Measurements from ENCODE around the gene CCDC149.

Gene CCDC149

DNA sequence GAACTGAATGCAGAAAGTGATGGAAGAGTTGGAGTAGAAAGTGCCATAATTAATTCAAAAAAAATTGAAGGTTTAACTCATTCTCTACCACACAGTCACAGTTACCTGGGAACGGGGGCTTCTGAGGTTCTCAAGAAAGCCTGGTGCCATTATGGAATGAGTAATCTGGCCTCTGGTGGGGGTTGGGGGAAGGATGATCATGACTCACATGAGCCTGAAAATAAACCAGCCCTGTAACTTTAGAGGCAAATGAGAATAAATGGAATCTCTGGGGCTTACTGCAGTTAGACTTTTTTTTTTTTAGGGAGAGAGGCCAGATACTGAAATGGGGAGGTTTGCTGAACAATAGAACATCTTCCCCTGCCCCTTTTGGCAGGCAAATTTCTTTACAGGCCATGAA, 62.2 kb downstream of the CCDC149 start:
- no peaks in the 10 kb centered on the region for H3K36me3 Mint-ChIP-seq (ENCODE audit: low read depth)
- H3K27me3 Mint-ChIP-seq (ENCODE audit: low read depth) = no peaks in the 10 kb centered on the region

DNA sequence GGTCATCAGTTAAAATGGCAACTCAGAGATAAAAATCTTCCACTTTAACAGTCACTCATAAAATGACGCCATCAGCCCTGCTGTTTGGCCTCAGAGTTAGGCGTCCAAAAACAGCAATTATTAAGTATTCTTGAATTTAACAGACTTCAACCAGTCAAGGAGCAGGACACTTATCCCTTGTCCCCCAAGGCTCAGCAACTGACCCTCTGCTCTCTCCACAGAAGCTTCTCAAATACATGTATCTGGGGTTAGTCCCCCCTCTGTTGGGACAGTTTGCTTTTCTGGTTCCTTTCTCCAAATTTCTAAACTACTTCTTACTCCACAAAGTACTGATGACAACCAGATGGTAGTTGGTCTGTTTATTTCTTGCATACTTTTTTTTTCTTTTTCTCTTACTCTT, 63.1 kb downstream of the CCDC149 start:
- Mint-ChIP-seq H3K36me3 (ENCODE audit: low read depth) (no peaks in the 10 kb centered on the region), H3K4me1 (ENCODE audit: low read depth) (no peaks in the 10 kb centered on the region), H3K4me3 (no peak overlapping the region), H3K27me3 (ENCODE audit: low read depth) (no peaks in the 10 kb centered on the region), H3K27ac (no peak overlapping the region), H3K9me3 (no peaks in the 10 kb centered on the region)

More for the DNA sequence above, 62.2 kb downstream of the CCDC149 start:
- no peaks in the 10 kb centered on the region for H3K9me3 Mint-ChIP-seq
- H3K4me1 Mint-ChIP-seq (ENCODE audit: low read depth) = no peaks in the 10 kb centered on the region
- H3K27ac Mint-ChIP-seq = no peak overlapping the region
- no peak overlapping the region for H3K4me3 Mint-ChIP-seq

DNA sequence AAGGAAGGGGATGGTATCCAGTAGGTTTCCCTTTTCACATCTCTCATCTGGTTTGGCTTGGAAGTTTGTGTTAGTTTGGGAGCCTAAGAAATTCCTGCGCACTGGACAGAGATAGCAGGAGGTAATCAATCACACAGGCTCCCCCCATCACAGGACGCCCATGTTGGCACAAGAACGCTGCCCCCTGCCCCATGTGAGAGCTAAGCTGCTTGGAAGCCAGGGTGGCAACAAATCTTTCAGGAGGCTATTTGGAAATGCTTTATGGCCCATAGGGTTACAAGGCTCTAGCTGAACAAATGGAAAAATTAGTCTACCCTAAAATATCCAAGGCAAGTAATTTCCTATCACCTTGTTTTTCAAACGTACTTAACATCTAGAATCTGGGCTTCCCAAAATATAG, 63.5 kb downstream of the CCDC149 start:
- Mint-ChIP-seq H3K4me1 (ENCODE audit: low read depth) (no peaks in the 10 kb centered on the region), H3K27ac (no peak overlapping the region), H3K36me3 (ENCODE audit: low read depth) (no peaks in the 10 kb centered on the region), H3K4me3 (no peak overlapping the region), H3K9me3 (no peaks in the 10 kb centered on the region), H3K27me3 (ENCODE audit: low read depth) (no peaks in the 10 kb centered on the region)

DNA sequence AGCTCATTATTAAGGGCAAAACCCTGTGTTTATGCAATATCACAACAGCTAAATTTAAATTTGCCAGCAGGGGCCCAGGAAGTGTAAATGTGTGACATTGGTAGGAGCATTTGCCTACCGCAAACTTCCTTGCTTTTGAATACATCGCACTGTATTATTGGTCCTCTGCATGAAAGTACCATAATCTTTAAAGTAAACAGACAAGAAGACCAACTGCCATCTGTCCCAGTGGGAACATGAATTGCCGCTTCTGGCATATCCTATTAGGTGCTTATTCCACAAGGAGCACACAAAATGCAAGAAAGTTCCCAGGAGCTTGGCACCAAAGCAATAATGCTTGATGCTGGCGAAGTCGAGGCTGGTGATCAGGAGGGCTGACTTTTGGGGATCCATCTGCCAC, 66.1 kb downstream of the CCDC149 start:
- H3K27ac Mint-ChIP-seq = no peak overlapping the region
- no peaks in the 10 kb centered on the region for H3K4me1 Mint-ChIP-seq (ENCODE audit: low read depth)
- H3K4me3 Mint-ChIP-seq = no peak overlapping the region
- H3K9me3 Mint-ChIP-seq = no peaks in the 10 kb centered on the region
- no peaks in the 10 kb centered on the region for H3K36me3 Mint-ChIP-seq (ENCODE audit: low read depth)
- no peaks in the 10 kb centered on the region for H3K27me3 Mint-ChIP-seq (ENCODE audit: low read depth)

DNA sequence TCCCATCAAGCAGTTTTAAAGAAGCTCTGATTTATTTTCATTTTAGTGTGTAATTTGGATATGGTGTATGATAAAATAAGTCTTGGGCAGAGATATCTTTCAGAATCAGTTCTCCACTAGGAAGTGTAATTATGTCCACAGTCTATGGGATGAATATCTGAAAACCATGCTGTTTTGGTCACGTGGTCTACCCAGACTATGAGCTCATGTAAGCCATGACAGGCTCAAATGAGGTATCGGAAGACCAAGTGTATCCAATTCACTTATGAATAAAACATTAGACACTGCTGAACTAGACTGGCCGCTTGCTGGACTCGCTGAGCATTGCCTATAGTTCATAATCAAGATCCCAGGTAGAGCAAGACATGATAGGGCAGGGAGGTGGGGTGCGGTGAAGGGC, 66.9 kb downstream of the CCDC149 start:
- H3K4me3 Mint-ChIP-seq = no peak overlapping the region
- no peaks in the 10 kb centered on the region for H3K36me3 Mint-ChIP-seq (ENCODE audit: low read depth)
- H3K27ac Mint-ChIP-seq = no peak overlapping the region
- H3K27me3 Mint-ChIP-seq (ENCODE audit: low read depth) = no peaks in the 10 kb centered on the region
- no peaks in the 10 kb centered on the region for H3K9me3 Mint-ChIP-seq
- no peaks in the 10 kb centered on the region for H3K4me1 Mint-ChIP-seq (ENCODE audit: low read depth)

DNA sequence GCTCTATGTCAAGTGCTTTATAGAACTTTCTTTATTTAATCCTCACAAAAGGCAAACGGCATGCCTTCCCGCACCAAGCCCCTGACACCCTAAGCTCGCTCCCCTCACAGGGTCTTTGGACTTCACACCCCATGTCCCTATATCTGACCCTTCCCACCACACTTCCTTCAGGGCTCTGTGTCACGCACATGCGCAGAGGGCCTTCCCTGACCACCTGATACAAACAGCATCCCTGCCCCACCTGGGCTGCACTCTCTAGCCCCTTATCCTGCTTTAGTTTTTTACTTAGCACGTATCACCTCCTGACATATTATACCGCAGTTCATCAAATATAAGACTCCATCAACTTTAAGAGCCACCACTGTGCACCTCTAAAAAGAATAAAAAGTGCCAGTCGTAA, 67.7 kb downstream of the CCDC149 start:
- Mint-ChIP-seq H3K27ac (no peak overlapping the region), H3K4me1 (ENCODE audit: low read depth) (no peaks in the 10 kb centered on the region), H3K27me3 (ENCODE audit: low read depth) (no peaks in the 10 kb centered on the region), H3K4me3 (no peak overlapping the region), H3K36me3 (ENCODE audit: low read depth) (no peaks in the 10 kb centered on the region), H3K9me3 (no peaks in the 10 kb centered on the region)

DNA sequence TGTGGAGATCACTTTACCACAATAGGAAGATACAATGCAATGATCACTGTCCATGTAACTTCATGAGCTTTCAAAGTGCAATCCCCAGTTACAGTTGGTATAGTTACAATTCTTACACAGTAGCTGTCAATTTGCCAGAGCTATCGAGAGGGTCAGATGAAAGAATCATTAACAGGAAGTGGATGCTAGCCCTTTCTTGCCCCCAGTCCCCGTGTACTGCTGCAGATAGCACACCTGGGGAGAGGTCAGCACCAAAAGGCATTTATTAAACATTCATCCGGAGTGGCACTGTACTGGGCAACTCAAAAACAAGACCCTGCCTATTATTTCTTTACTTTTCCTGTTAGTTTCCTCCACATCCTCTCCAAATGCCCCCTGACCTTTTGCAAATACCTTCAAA, 69.7 kb downstream of the CCDC149 start:
- Mint-ChIP-seq H3K27ac (no peak overlapping the region), H3K27me3 (ENCODE audit: low read depth) (no peaks in the 10 kb centered on the region), H3K9me3 (no peaks in the 10 kb centered on the region), H3K36me3 (ENCODE audit: low read depth) (no peaks in the 10 kb centered on the region), H3K4me1 (ENCODE audit: low read depth) (no peaks in the 10 kb centered on the region), H3K4me3 (no peak overlapping the region)

DNA sequence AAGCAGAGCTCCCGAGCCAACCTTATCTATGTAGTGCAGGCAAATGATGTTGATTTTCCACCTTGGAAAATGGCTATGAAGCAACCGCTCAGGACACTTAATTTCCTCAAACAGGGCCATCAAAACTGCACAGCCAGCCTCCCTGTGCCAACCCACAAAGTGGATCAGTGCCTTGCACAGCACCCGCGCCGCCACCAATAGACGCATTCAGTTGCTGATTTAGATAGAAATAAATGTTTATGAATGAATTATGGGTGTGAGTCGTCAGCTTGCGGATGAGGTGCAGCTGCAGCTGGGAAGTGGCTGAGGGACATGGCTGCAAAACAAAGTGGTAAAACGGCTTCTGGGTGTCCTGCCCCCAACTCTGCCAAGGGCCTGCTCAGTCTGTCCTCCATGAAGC, 70.5 kb downstream of the CCDC149 start:
- H3K36me3 Mint-ChIP-seq (ENCODE audit: low read depth) = no peaks in the 10 kb centered on the region
- no peaks in the 10 kb centered on the region for H3K27me3 Mint-ChIP-seq (ENCODE audit: low read depth)
- H3K4me3 Mint-ChIP-seq = no peak overlapping the region
- no peaks in the 10 kb centered on the region for H3K4me1 Mint-ChIP-seq (ENCODE audit: low read depth)
- H3K27ac Mint-ChIP-seq = no peak overlapping the region
- H3K9me3 Mint-ChIP-seq = no peaks in the 10 kb centered on the region

DNA sequence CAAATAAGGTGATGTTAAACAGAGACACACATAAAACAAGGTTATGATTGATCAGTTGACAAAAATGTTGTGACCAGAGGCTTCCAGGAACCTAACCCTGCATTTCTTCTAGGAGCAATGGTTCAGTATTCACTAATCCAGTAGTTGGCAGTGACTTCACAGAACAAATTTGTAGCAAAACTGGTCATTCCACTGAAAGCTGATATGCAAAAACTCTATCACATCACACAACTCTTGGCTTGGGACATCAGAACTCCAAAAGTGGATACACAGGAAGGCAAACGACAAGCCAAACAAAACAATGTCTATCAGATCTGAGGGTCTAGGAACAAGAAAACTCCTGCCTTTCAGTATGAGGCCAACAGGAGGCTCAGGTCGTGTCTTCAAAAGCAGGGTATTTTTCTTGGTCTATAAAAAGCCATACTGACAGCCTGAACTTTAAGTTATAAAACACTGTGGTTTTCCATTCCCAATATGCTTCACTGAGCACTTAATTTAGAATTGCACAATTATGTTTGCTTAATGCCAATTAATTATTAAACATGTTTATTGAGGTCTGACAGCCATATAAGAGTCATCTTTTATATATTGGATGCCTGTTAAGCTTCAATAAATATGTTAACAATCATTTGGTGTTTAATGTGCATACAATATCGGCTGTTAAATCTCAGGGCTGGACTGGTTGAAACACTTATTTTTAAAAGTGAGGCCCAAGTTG, 71.9 kb downstream of the CCDC149 start:
- H3K27ac Mint-ChIP-seq = no peak overlapping the region
- no peaks in the 10 kb centered on the region for H3K27me3 Mint-ChIP-seq (ENCODE audit: low read depth)
- H3K36me3 Mint-ChIP-seq (ENCODE audit: low read depth) = no peaks in the 10 kb centered on the region
- H3K4me3 Mint-ChIP-seq = no peak overlapping the region
- H3K9me3 Mint-ChIP-seq = no peaks in the 10 kb centered on the region
- H3K4me1 Mint-ChIP-seq (ENCODE audit: low read depth) = no peaks in the 10 kb centered on the region

DNA sequence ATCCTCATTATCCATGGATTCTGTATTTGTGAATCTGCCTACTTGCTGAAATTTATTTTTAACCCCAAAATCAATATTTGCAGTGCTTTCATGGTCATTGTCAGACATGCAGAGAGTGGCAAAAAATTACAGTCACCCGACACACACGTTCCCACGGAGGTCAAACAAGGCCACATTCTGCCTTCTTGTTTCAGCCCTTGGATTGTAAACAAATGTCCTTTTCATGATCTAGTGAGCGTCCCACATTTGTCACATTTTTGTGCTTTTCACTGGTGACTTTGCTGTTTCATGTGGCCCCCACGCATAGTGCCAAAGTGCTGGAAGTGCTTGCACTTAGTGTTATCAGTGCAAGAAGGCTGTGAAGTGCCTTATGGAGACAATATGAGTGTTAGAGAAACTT, 72.5 kb downstream of the CCDC149 start:
- Mint-ChIP-seq H3K4me3 (no peak overlapping the region), H3K36me3 (ENCODE audit: low read depth) (no peaks in the 10 kb centered on the region)

DNA sequence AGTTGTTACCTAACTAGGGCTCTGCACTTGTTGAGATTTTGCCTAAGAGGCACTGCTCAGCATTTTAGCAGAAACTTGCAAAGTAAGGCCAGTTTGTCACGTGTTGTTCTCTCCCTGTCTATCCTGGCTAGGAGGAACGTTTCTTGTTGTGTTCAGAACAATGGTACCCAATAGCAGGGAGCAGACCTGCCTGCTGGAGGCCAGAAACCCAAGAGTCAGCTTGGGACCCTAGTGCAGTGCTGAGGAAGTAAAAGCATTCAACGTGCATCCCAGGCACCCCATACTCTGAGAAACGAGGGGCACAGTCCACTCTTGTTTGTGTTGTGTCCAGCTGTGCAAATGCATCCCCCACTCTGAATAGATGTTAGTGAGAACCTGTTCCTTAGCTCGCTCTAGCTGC, 75.1 kb downstream of the CCDC149 start:
- Mint-ChIP-seq H3K4me3 (no peak overlapping the region), H3K27me3 (ENCODE audit: low read depth) (no peaks in the 10 kb centered on the region), H3K9me3 (no peaks in the 10 kb centered on the region), H3K4me1 (ENCODE audit: low read depth) (no peaks in the 10 kb centered on the region), H3K36me3 (ENCODE audit: low read depth) (no peaks in the 10 kb centered on the region), H3K27ac (no peak overlapping the region)

More for the DNA sequence above, 72.5 kb downstream of the CCDC149 start:
- H3K27me3 Mint-ChIP-seq (ENCODE audit: low read depth) = no peaks in the 10 kb centered on the region
- H3K9me3 Mint-ChIP-seq = no peaks in the 10 kb centered on the region
- no peak overlapping the region for H3K27ac Mint-ChIP-seq
- no peaks in the 10 kb centered on the region for H3K4me1 Mint-ChIP-seq (ENCODE audit: low read depth)

DNA sequence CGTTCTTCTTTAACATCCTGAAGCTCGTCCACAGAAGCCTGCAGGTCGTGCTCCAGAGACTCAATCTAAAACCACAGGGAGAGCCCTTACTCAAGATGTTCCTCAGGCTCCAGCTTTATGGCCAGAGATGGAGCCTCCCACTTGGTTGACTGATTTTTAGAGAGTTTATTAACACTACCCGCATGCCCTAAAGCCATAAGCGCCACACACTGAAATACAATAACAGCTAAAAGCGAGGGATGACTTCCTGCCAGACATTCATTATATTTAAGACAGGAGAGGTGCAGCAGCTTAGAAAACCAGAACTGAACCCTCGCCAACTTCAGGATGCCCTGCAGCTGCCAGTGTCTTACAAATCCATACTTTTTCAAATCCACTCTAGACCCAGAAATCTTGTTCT, 75.5 kb downstream of the CCDC149 start:
- Mint-ChIP-seq H3K27ac (no peak overlapping the region), H3K9me3 (no peaks in the 10 kb centered on the region), H3K27me3 (ENCODE audit: low read depth) (no peaks in the 10 kb centered on the region), H3K36me3 (ENCODE audit: low read depth) (no peaks in the 10 kb centered on the region), H3K4me1 (ENCODE audit: low read depth) (no peaks in the 10 kb centered on the region), H3K4me3 (no peak overlapping the region)

DNA sequence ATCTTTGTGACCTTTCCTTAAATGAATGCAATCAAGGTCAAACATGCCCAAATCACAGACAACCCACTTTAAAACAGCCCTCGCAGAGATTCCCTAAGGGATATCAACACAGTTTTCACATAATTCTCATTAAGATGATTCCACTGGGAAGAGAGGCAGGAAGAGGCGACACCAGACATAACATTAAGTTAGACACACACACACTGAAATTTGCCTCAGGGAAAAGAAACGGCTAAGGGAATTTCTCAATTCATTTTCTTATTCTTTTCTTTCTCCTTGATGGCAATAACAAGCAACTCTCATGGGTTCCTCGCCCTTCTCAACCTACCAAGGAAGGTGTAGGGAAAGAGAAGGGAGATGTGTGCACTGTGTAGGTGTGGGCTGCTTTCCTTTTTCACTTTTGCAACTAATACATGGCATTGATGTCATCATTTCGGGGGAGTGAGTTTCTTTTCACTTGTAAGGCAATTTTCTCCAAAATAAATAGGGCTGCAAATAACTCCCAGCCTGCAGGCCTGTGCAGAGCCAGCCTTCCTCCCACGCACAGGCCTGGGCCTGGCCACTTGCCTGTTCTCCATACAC, 76.1 kb downstream of the CCDC149 start:
- Mint-ChIP-seq H3K27ac (no peak overlapping the region), H3K36me3 (ENCODE audit: low read depth) (no peaks in the 10 kb centered on the region), H3K27me3 (ENCODE audit: low read depth) (no peaks in the 10 kb centered on the region), H3K4me1 (ENCODE audit: low read depth) (no peaks in the 10 kb centered on the region), H3K9me3 (no peaks in the 10 kb centered on the region), H3K4me3 (no peak overlapping the region)

DNA sequence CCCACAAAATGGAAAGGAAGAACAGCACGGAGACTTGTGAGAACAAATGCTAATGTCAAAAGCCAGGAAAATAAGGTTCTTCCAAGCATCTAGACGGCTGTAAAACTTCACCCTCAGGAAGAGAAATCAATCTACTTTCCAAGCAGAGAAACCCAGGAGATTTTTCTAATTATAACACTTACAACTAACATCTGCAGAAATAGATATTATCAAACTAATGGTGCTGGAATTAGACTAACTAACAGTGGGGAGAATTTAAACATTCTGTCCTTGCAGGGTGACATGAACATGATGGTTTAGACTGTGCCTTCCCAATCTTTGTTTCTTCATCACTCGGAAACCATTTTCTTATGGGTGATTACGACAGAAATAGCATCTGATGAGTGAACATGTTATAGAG, 77.1 kb downstream of the CCDC149 start:
- no peak overlapping the region for H3K27ac Mint-ChIP-seq
- H3K9me3 Mint-ChIP-seq = no peaks in the 10 kb centered on the region
- no peak overlapping the region for H3K4me3 Mint-ChIP-seq

DNA sequence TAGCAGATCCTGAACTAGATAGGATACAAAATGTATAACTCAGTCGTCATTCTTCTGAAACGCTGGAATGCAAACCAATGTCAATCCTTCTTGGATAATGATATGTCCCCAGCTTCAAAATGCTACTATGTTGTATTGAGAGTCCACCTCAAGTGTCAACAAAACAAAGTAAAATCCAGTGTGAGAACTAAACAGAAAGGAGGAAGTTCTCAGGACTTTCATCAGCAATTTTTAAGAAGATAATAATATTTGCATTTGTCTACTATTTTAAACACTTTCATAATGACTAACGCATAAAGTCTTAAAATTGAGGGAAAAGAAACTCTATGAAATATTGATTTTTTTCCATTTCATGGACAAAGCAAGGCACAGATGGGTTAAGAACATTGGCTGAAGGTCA, 81.2 kb downstream of the CCDC149 start:
- H3K4me1 Mint-ChIP-seq (ENCODE audit: low read depth) = no peaks in the 10 kb centered on the region
- no peaks in the 10 kb centered on the region for H3K27me3 Mint-ChIP-seq (ENCODE audit: low read depth)
- H3K27ac Mint-ChIP-seq = no peak overlapping the region
- no peaks in the 10 kb centered on the region for H3K9me3 Mint-ChIP-seq
- H3K36me3 Mint-ChIP-seq (ENCODE audit: low read depth) = no peaks in the 10 kb centered on the region
- no peak overlapping the region for H3K4me3 Mint-ChIP-seq

More for the DNA sequence above, 77.1 kb downstream of the CCDC149 start:
- H3K4me1 Mint-ChIP-seq (ENCODE audit: low read depth) = no peaks in the 10 kb centered on the region
- no peaks in the 10 kb centered on the region for H3K36me3 Mint-ChIP-seq (ENCODE audit: low read depth)
- H3K27me3 Mint-ChIP-seq (ENCODE audit: low read depth) = no peaks in the 10 kb centered on the region
